A549 (cell line): ENCODE results near the gene SLC17A3.

Experiments
- CEBPB ChIP-seq, 2 experiments: fragments of >200 bp in 1 of 2; sonication (Bioruptor Twin) in 1 of 2; formaldehyde crosslinking in 1 of 2; IDR thresholded peaks; 2 replicates each; pipeline ENCODE4 v1.6.1; 2012 to 2016
- POLR2A ChIP-seq: IDR thresholded peaks from 2 replicates; pipeline ENCODE4 v1.6.1; 2012; ENCODE audit warnings: mild to moderate bottlenecking, low read length
- POLR2AphosphoS2 ChIP-seq: conservative IDR thresholded peaks from 2 replicates; pipeline ENCODE4 v1.6.1; 2012; ENCODE audit warnings: low read length, improper control_type of control experiment, inconsistent platforms
- TP53 ChIP-seq: fragments of 250-450 bp; sonication (Bioruptor Pico); IDR thresholded peaks from 2 replicates; pipeline ENCODE4 v1.5.0; 2021; ENCODE audit warnings: mild to moderate bottlenecking, moderate library complexity
- TF ChIP-seq, protein P1 (sequence below): fragments of >200 bp; sonication (Bioruptor Twin); formaldehyde crosslinking; IDR thresholded peaks from 3 replicates; pipeline ENCODE4 v1.6.1; 2016
- TF ChIP-seq, protein P2 (sequence below): IDR thresholded peaks from 2 replicates; pipeline ENCODE4 v1.6.1; 2012; ENCODE audit warnings: low read depth, borderline replicate concordance
- TF ChIP-seq, protein P3 (sequence below): fragments of >200 bp; sonication (Bioruptor Twin); formaldehyde crosslinking; IDR thresholded peaks from 3 replicates; pipeline ENCODE4 v1.5.1; 2016

GRCh38 chr6:25899123-25899522 lies 25.1 kb upstream of the SLC17A3 start:
- TF ChIP-seq TP53 (CRISPR knock-in tag) = no peak
- TF ChIP-seq CEBPB (IDR thresholded peaks at IDR 0.05) = no peak
- TF ChIP-seq, protein P1, sequence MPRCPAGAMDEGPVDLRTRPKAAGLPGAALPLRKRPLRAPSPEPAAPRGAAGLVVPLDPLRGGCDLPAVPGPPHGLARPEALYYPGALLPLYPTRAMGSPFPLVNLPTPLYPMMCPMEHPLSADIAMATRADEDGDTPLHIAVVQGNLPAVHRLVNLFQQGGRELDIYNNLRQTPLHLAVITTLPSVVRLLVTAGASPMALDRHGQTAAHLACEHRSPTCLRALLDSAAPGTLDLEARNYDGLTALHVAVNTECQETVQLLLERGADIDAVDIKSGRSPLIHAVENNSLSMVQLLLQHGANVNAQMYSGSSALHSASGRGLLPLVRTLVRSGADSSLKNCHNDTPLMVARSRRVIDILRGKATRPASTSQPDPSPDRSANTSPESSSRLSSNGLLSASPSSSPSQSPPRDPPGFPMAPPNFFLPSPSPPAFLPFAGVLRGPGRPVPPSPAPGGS = no peak
- TF ChIP-seq, protein P2, sequence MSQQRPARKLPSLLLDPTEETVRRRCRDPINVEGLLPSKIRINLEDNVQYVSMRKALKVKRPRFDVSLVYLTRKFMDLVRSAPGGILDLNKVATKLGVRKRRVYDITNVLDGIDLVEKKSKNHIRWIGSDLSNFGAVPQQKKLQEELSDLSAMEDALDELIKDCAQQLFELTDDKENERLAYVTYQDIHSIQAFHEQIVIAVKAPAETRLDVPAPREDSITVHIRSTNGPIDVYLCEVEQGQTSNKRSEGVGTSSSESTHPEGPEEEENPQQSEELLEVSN = no peak
- no peak for TF ChIP-seq POLR2A
- TF ChIP-seq POLR2AphosphoS2 = no peak
- TF ChIP-seq, protein P3, sequence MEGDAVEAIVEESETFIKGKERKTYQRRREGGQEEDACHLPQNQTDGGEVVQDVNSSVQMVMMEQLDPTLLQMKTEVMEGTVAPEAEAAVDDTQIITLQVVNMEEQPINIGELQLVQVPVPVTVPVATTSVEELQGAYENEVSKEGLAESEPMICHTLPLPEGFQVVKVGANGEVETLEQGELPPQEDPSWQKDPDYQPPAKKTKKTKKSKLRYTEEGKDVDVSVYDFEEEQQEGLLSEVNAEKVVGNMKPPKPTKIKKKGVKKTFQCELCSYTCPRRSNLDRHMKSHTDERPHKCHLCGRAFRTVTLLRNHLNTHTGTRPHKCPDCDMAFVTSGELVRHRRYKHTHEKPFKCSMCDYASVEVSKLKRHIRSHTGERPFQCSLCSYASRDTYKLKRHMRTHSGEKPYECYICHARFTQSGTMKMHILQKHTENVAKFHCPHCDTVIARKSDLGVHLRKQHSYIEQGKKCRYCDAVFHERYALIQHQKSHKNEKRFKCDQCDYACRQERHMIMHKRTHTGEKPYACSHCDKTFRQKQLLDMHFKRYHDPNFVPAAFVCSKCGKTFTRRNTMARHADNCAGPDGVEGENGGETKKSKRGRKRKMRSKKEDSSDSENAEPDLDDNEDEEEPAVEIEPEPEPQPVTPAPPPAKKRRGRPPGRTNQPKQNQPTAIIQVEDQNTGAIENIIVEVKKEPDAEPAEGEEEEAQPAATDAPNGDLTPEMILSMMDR = no peak
